Stimulated activated CD8-positive, alpha-beta memory T cell treated with anti-CD3 and anti-CD28 coated beads, Interleukin-12 subunit alpha, Interleukin-12 subunit beta, amount 100 ng/mL, for 4 hours (primary cell): Measurements from ENCODE around the gene AKT1S1.

ENCODE experiments used
- DNase-seq: peaks from one replicate; pipeline ENCODE4 v3.0.0-alpha.2; 2020; ENCODE audit warnings: low read depth

Gene AKT1S1

GRCh38 chr19:49866933-49867782 lies 10.0 kb downstream of the AKT1S1 start, which contains the start of gene PNKP:
TSS of gene PNKP (minus strand) at chr19:49867576. CDS start at chr19:49867204, 372 bp downstream.
- peak; percentile 82 for DNase-seq

- DNase-seq: no peak
Measured at GRCh38 chr19:49864890-49865289, 12.3 kb downstream of the AKT1S1 start.

- no peak for DNase-seq
Measured at GRCh38 chr19:49863935-49864320, 13.2 kb downstream of the AKT1S1 start.

GRCh38 chr19:49863254-49863934 lies 13.8 kb downstream of the AKT1S1 start:
- DNase-seq: no peak

- no peak for DNase-seq
Measured at GRCh38 chr19:49862391-49863253, 14.5 kb downstream of the AKT1S1 start.

- DNase-seq: no peak
Measured at GRCh38 chr19:49861541-49862378, 15.4 kb downstream of the AKT1S1 start.

GRCh38 chr19:49861107-49861506 lies 16.0 kb downstream of the AKT1S1 start:
- DNase-seq: no peak

- DNase-seq: no peak
Measured at GRCh38 chr19:49860336-49861102, 16.6 kb downstream of the AKT1S1 start.

GRCh38 chr19:49859682-49860335 lies 17.3 kb downstream of the AKT1S1 start:
- no peak for DNase-seq

GRCh38 chr19:49858088-49858985 lies 18.8 kb downstream of the AKT1S1 start:
- DNase-seq: no peak

- DNase-seq: no peak
Measured at GRCh38 chr19:49857838-49858087, 19.4 kb downstream of the AKT1S1 start.

- DNase-seq: no peak
Measured at GRCh38 chr19:49857061-49857837, 19.9 kb downstream of the AKT1S1 start.

GRCh38 chr19:49856574-49857021 lies 20.6 kb downstream of the AKT1S1 start:
- no peak for DNase-seq

- no peak for DNase-seq
Measured at GRCh38 chr19:49855676-49856573, 21.2 kb downstream of the AKT1S1 start.

GRCh38 chr19:49855277-49855675 lies 21.9 kb downstream of the AKT1S1 start:
- DNase-seq: no peak

GRCh38 chr19:49854378-49855263 lies 22.5 kb downstream of the AKT1S1 start:
- no peak for DNase-seq
